GM12878 (cell line): ENCODE measurements around the gene AKR1C3. TPM values are rescaled to one million over a fixed set of nuclear protein-coding genes. Genes with fewer than 3 reads are reported as not detected.

ENCODE experiments used
- ATAC-seq: fragments of 200-7000 bp; cut with Tn5 transposase; 3 replicates; pipeline ENCODE4 v1.9.1; 2020; ENCODE audit warnings: mild to moderate bottlenecking, moderate library complexity
- BruUV-seq: library from RNA; stranded (reverse); fragments of 400-500 nt; replicated peaks from 2 replicates; lab custom pipeline; 2021; lab: Mats Ljungman, UMichigan
- CTCF ChIA-PET: fragments of 300-600 bp; sonication (Branson Sonifier 250); formaldehyde crosslinking; extraction: SDS; loops from one replicate; lab custom pipeline; 2021; ENCODE audit warnings: inconsistent platforms; lab: Yijun Ruan, JAX
- POLR2A ChIA-PET: fragments of 350-600 bp; formaldehyde crosslinking; extraction: SDS; loops from one replicate; lab custom pipeline; 2021; ENCODE audit warnings: inconsistent platforms; lab: Charles Lee
- RAD21 ChIA-PET: fragments of 300-600 bp; sonication (Branson Sonifier 250); formaldehyde crosslinking; loops from one replicate; lab custom pipeline; 2023; ENCODE audit warnings: antibody characterized with exemption; ENCODE audit not compliant: unreplicated experiment; lab: Charles Lee
- SMC1A ChIA-PET: fragments of 300-600 bp; sonication (Branson Sonifier 250); formaldehyde crosslinking; loops from one replicate; lab custom pipeline; 2023; ENCODE audit not compliant: unreplicated experiment, uncharacterized antibody; lab: Charles Lee
- DNase-seq: peaks from one replicate; pipeline ENCODE4 v3.0.0-alpha.2; 2011; ENCODE audit warnings: low read depth, low spot score
- FAIRE-seq: peaks from 3 replicates; lab custom pipeline; 2011; peaks lifted over from hg19 to GRCh38; lab: Jason Lieb, UNC
- H2AFZ ChIP-seq: 2 replicates; pipeline ENCODE4 v1.6.0; 2011; ENCODE audit warnings: low read depth, low read length, control low read depth; ENCODE audit not compliant: control insufficient read depth
- H3K27ac ChIP-seq: 2 replicates; pipeline ENCODE4 v1.5.1; 2011; ENCODE audit warnings: control low read depth; ENCODE audit not compliant: control insufficient read depth, insufficient read depth
- H3K27me3 ChIP-seq, 2 experiments: replicated peaks in 1 of 2; 2 replicates each; pipeline versions ENCODE4 v1.6.0 to v1.6.1; 2011; ENCODE audit warnings: low read length in 1 of 2; ENCODE audit not compliant: control insufficient read depth in 2 of 2, insufficient read depth in 2 of 2
- H3K36me3 ChIP-seq, 2 experiments: 2 replicates each; pipeline ENCODE4 v1.5.1; 2011; ENCODE audit warnings: low read length in 1 of 2; ENCODE audit not compliant: control insufficient read depth in 2 of 2, insufficient read depth in 2 of 2
- H3K4me1 ChIP-seq: 2 replicates; pipeline ENCODE4 v1.6.1; 2011; ENCODE audit warnings: mild to moderate bottlenecking, low read length, moderate library complexity, mixed read lengths; ENCODE audit not compliant: control insufficient read depth, insufficient read depth
- H3K4me2 ChIP-seq: 2 replicates; pipeline ENCODE4 v1.6.0; 2011; ENCODE audit warnings: control low read depth; ENCODE audit not compliant: control insufficient read depth, insufficient read depth
- H3K4me3 ChIP-seq: fragments of 200-600 bp; sonication (generic); 2 replicates; pipeline ENCODE4 v1.5.1; 2016
- H3K79me2 ChIP-seq: 2 replicates; pipeline ENCODE4 v1.6.0; 2011; ENCODE audit warnings: low read length; ENCODE audit not compliant: control insufficient read depth, insufficient read depth
- H3K9ac ChIP-seq: 2 replicates; pipeline ENCODE4 v1.8.0; 2011; ENCODE audit warnings: low read length, control low read depth, mixed read lengths; ENCODE audit not compliant: control insufficient read depth, insufficient read depth
- H3K9me3 ChIP-seq: replicated peaks from 3 replicates; pipeline ENCODE4 v1.5.1; 2011; ENCODE audit warnings: mild to moderate bottlenecking, low read length; ENCODE audit not compliant: control insufficient read depth, insufficient read depth
- H4K20me1 ChIP-seq: 2 replicates; pipeline ENCODE4 v1.6.0; 2011; ENCODE audit not compliant: control insufficient read depth, insufficient read depth
- ATF2 ChIP-seq: IDR thresholded peaks from 2 replicates; pipeline ENCODE4 v1.6.1; 2012; ENCODE audit warnings: low read length, inconsistent platforms
- ATF3 ChIP-seq: IDR thresholded peaks from 2 replicates; pipeline ENCODE4 v1.6.1; 2011; ENCODE audit warnings: low read depth, mild to moderate bottlenecking, low read length, moderate library complexity, borderline replicate concordance; ENCODE audit errors: extremely low read depth
- BACH1 ChIP-seq: fragments of 450-650 bp; IDR thresholded peaks from 2 replicates; pipeline ENCODE4 v1.6.1; 2017; ENCODE audit warnings: mild to moderate bottlenecking, borderline replicate concordance
- EED ChIP-seq: sonication (generic); IDR thresholded peaks from 2 replicates; pipeline ENCODE4 v1.6.1; 2016; ENCODE audit warnings: antibody characterized with exemption, low read depth
- FOXK2 ChIP-seq: fragments of 450-650 bp; IDR thresholded peaks from 2 replicates; pipeline ENCODE4 v1.6.1; 2017; ENCODE audit warnings: mild to moderate bottlenecking, moderate library complexity
- MXI1 ChIP-seq: fragments of 150-350 bp; IDR thresholded peaks from 2 replicates; pipeline ENCODE4 v1.6.1; 2011; ENCODE audit warnings: low read depth, mild to moderate bottlenecking, inconsistent platforms, low read length, improper control_type of control experiment
- NR2C2 ChIP-seq: IDR thresholded peaks from 2 replicates; pipeline ENCODE4 v1.6.1; 2011; ENCODE audit warnings: borderline replicate concordance, low read depth; ENCODE audit not compliant: control insufficient read depth, insufficient read length
- PAX5 ChIP-seq: IDR thresholded peaks from 2 replicates; pipeline ENCODE4 v1.6.1; 2011; ENCODE audit warnings: low read depth, low read length, borderline replicate concordance
- RCOR1 ChIP-seq: conservative IDR thresholded peaks from 2 replicates; pipeline ENCODE4 v1.6.1; 2012; ENCODE audit warnings: low read depth, low read length, improper control_type of control experiment
- ZNF217 ChIP-seq: fragments of 450-650 bp; IDR thresholded peaks from 2 replicates; pipeline ENCODE4 v1.6.1; 2017; ENCODE audit warnings: antibody characterized with exemption, mild to moderate bottlenecking
- WGBS: methylation state at CpG from one replicate; pipeline ENCODE4 v1.1.6; 2016; ENCODE audit warnings: low lambda C conversion rate; ENCODE audit not compliant: insufficient replicate concordance, insufficient coverage; ENCODE audit errors: missing lambda C conversion rate; 5-methylcytosine and 5-hydroxymethylcytosine counted together
- in situ Hi-C: fragments of 300-500 bp; cut with MboI; formaldehyde crosslinking; loops from 9 replicates; pipeline ENCODE4 v1.14.3; 2018; ENCODE audit warnings: mixed read lengths
- intact Hi-C: fragments of 100-400 bp; cut with micrococcal nuclease; formaldehyde crosslinking; loops from one replicate; pipeline ENCODE4 v1.14.2; 2022; ENCODE audit not compliant: unreplicated experiment
- polyA plus RNA-seq, 11 experiments: library from polyadenylated mRNA; depleted of rRNA in 4 of 11; unstranded in 6 of 11; stranded (reverse) in 5 of 11; fragments of >200 nt; fragmentation: Nextera tagmentation in 4 of 11; fragmentation: Illumina TruSeq in 1 of 11; extraction: Ambion mirVana in 4 of 11; extraction: Trizol in 1 of 11; gene quantifications; 1 replicate in 1 of 11; 2 replicates in 10 of 11; pipeline versions ENCODE4 v1.2.1 to v1.2.3, GENCODE V29; 2011 to 2016; ENCODE audit warnings: inconsistent platforms in 2 of 11, missing spikeins in 2 of 11, low read depth in 1 of 11
- total RNA-seq, 4 experiments: library from RNA; depleted of rRNA in 3 of 4; stranded (reverse); fragments of >200 nt in 3 of 4; fragmentation: Illumina TruSeq in 1 of 4; extraction: Trizol in 1 of 4; gene quantifications; 2 replicates each; pipeline versions ENCODE4 v1.2.1 to v1.2.3, GENCODE V29; 2013 to 2021

Gene AKR1C3
- total and polyA plus RNA-seq, 10 of the 15 experiments (the other 5 are each of a cell fraction or from before 2014, with no cell fraction given): 0.26 to 0.35 TPM; not detected in 8

DNA sequence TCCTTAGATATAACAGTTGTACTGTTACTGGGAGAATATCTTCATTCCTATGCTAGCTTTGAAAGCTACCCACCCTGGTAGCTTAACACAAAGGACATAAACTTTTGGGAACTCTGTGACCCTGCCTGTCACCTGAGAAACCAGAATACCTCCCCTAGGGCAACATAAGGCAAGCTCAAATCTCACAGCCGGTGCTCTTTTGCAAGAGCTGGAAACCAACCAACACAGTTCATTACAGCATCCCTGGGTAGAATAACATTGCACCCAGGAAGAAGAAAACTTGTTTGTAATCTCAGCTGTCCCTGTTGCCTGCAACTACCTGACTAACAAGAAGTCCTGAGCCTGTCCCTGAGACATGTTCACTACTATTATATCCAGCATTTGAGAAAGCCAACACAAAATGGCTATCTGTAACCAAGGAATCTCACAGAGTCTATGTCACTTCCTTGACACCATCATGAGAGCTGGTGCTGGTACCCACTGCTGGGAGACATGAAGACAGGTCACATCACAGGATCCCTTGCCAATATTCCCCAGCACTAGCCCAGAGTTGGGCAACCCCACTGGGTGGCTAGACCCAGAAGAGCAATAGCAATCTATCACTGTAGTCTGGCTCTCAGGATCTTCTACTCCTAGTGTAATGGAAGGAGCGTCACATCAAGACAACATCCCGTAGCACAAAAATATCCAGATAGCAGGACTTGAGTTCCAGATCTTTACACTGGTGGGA lies 31.3 kb downstream of the AKR1C3 start:
- Histone ChIP-seq H3K4me2 (no peak overlapping the region), H3K27ac (no peak overlapping the region), H3K9ac (no peak overlapping the region), H3K9me3 (no peaks in the 10 kb centered on the region), H3K27me3 (no peaks in the 10 kb centered on the region), H3K4me1 (no peaks in the 10 kb centered on the region), H2AFZ (no peak overlapping the region), H3K79me2 (no peaks in the 10 kb centered on the region), H4K20me1 (no peaks in the 10 kb centered on the region), H3K36me3 (no peaks in the 10 kb centered on the region), H3K4me3 (no peak overlapping the region)
- intact Hi-C loops (no loop called here), in situ Hi-C loops (no loop called here)
- ChIA-PET RAD21 (no interaction called here), CTCF (no interaction called here), SMC1A (no interaction called here), POLR2A (no interaction called here)
- FAIRE-seq (no peak), DNase-seq (no peak), ATAC-seq (no peak)
- no TSS peak for BruUV-seq
- no peak for TF ChIP-seq BACH1
- no peak for TF ChIP-seq RCOR1
- no peak for TF ChIP-seq FOXK2
- no peak for TF ChIP-seq EED
- no peak for TF ChIP-seq MXI1
- no peak for TF ChIP-seq ZNF217
- TF ChIP-seq ATF2: no peak
- TF ChIP-seq NR2C2: no peak
- no peak for TF ChIP-seq ATF3
- no peak for TF ChIP-seq PAX5
- WGBS: 26% methylated on average over 3 of the region's 3 CpGs
